ENCODE data around the gene TTLL12. TPM values are rescaled to one million over a fixed set of nuclear protein-coding genes. Genes with fewer than 3 reads are reported as not detected.

TTLL12 gene
- total and polyA plus RNA-seq, 2 of the 8 experiments (the other 6 are each of a cell fraction or from before 2014, with no cell fraction given): 101 to 124 TPM

- H4K8ac ChIP-seq (ENCODE audit: extremely low read depth, insufficient read depth, low read length): no peak overlapping the region
- H2BK12ac ChIP-seq (ENCODE audit: low read depth, low read length): no peak overlapping the region
- no peaks in the 10 kb centered on the region for H3K27me3 ChIP-seq (replicated peaks in 1 of 4; ENCODE audit: control insufficient read depth in 3 of 4, extremely low read depth in 1 of 4, insufficient read depth in 3 of 4, low read length in 3 of 4)
- H3K18ac ChIP-seq (ENCODE audit: extremely low read depth, low read length): no peak overlapping the region
- no peaks in the 10 kb centered on the region for H3K79me2 ChIP-seq (ENCODE audit: control insufficient read depth in 1 of 2, insufficient read depth in 2 of 2, low read length in 2 of 2)
- H2BK5ac ChIP-seq (ENCODE audit: low read depth, low read length): no peak overlapping the region
- no peak overlapping the region for H3K4me2 ChIP-seq (ENCODE audit: insufficient read depth in 1 of 2, low read depth in 2 of 2, low read length in 2 of 2)
- TF ChIP-seq ZNF274 (IDR thresholded peaks at IDR 0.05; ENCODE audit: borderline replicate concordance, extremely low read depth, low read length): no peak
- TF ChIP-seq, protein P1, sequence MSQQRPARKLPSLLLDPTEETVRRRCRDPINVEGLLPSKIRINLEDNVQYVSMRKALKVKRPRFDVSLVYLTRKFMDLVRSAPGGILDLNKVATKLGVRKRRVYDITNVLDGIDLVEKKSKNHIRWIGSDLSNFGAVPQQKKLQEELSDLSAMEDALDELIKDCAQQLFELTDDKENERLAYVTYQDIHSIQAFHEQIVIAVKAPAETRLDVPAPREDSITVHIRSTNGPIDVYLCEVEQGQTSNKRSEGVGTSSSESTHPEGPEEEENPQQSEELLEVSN (IDR thresholded peaks at IDR 0.05): no peak
- TF ChIP-seq CBX5 (IDR thresholded peaks at IDR 0.05; ENCODE audit: low read depth, low read length): no peak
- no peak for TF ChIP-seq SRF (IDR thresholded peaks at IDR 0.05; ENCODE audit: low read depth, low read length)
- TF ChIP-seq RAD21 (IDR thresholded peaks at IDR 0.05 in 1 of 2, conservative IDR thresholded peaks at IDR 0.05 in 1 of 2; ENCODE audit: low read depth in 2 of 2, low read length in 2 of 2): no peak
- TF ChIP-seq SIX5 (IDR thresholded peaks at IDR 0.05; ENCODE audit: low read depth, low read length): no peak
- TF ChIP-seq POLR2AphosphoS5 (IDR thresholded peaks at IDR 0.05; ENCODE audit: low read depth, low read length): no peak
- TF ChIP-seq MAFK (IDR thresholded peaks at IDR 0.05; ENCODE audit: low read depth, low read length): no peak
- H3K4ac ChIP-seq (replicated peaks; ENCODE audit: insufficient read length, low read depth, low read length): no peak overlapping the region
- H4K5ac ChIP-seq (ENCODE audit: insufficient read length, low read depth, low read length): no peak overlapping the region
- H4K20me1 ChIP-seq (replicated peaks in 1 of 2; ENCODE audit: control insufficient read depth in 1 of 2, insufficient read depth in 2 of 2, low read length in 2 of 2): peaks cover 0 to 14% of the 10 kb centered on the region in 2 experiments
- no peak for DNase-seq (ENCODE audit: low read depth in 1 of 2, low spot score in 2 of 2)
- ChIA-PET POLR2A (ENCODE audit: partially characterized antibody) (interaction anchor here (1.5 kb wide), 1 partner anchor 32 kb away, joined by 3 read pairs; no protein-coding TSS in a partner anchor), CTCF (ENCODE audit: partially characterized antibody) (interaction anchor here (1.1 to 2.6 kb wide), 5 partner anchors 8 to 56 kb away, joined by 3 to 10 read pairs (median 4); no protein-coding TSS in a partner anchor)
- H2BK120ac ChIP-seq (replicated peaks; ENCODE audit: low read depth, low read length): no peak overlapping the region
- H3K79me1 ChIP-seq (ENCODE audit: low read depth, low read length): peaks cover 5% of the 10 kb centered on the region
- no peak overlapping the region for H2AK5ac ChIP-seq (ENCODE audit: low read depth, low read length)
- no peak overlapping the region for H3K56ac ChIP-seq (replicated peaks; ENCODE audit: insufficient read length, low read depth, low read length)
- H3K27ac ChIP-seq (ENCODE audit: low read depth, low read length): no peak overlapping the region
- no peak overlapping the region for H3K4me3 ChIP-seq (ENCODE audit: extremely low read depth in 1 of 4, insufficient read depth in 2 of 4, low read depth in 3 of 4, low read length in 4 of 4)
- H3K4me1 ChIP-seq (replicated peaks in 1 of 4; ENCODE audit: control insufficient read depth in 3 of 4, insufficient read depth in 4 of 4, low read length in 3 of 4): no peaks in the 10 kb centered on the region; a peak in 2 of 7 replicates
- H3K36me3 ChIP-seq (ENCODE audit: control insufficient read depth in 2 of 4, insufficient read depth in 4 of 4, low read length in 3 of 4): peaks cover 6 to 56% (median 17%) of the 10 kb centered on the region in 4 experiments; a peak in 6 of 8 replicates
- H2BK20ac ChIP-seq (ENCODE audit: low read length): no peak overlapping the region
- no peaks in the 10 kb centered on the region for H3K23me2 ChIP-seq (ENCODE audit: low read depth, low read length)
- no peak for FAIRE-seq
- no peak overlapping the region for H2BK15ac ChIP-seq (ENCODE audit: low read length)
- no peak overlapping the region for H3K9ac ChIP-seq (replicated peaks in 1 of 4; ENCODE audit: extremely low read depth in 1 of 4, low read depth in 3 of 4, low read length in 3 of 4)
- H4K91ac ChIP-seq (replicated peaks; ENCODE audit: insufficient read length, low read length): no peak overlapping the region
- H3K23ac ChIP-seq (ENCODE audit: insufficient read length): no peak overlapping the region
- 95% methylated on average over 4 of the region's 4 CpGs; no CpG with 5 or more reads in 1 of the 2 experiments for WGBS, 2 experiments (ENCODE audit: extremely low coverage in 1 of 2, insufficient coverage in 1 of 2, insufficient read length in 1 of 2, insufficient replicate concordance in 2 of 2, low coverage in 1 of 2, low lambda C conversion rate in 2 of 2, missing lambda C conversion rate in 1 of 2)
- no peak overlapping the region for H3K14ac ChIP-seq (ENCODE audit: insufficient read length)
- no peak overlapping the region for H2AFZ ChIP-seq (ENCODE audit: low read length)
- H3K9me3 ChIP-seq (ENCODE audit: insufficient read depth in 2 of 2, low read depth in 1 of 2, low read length in 1 of 2): no peaks in the 10 kb centered on the region
Observed at GRCh38 chr22:43134553-43134952, 52.4 kb downstream of the TTLL12 start.
